ENCODE data around the gene PHLPP2. TPM values are rescaled to one million over a fixed set of nuclear protein-coding genes. Genes with fewer than 3 reads are reported as not detected.

Gene PHLPP2
- polyA plus RNA-seq, 2 donors, result 0.51 to 0.59 TPM

- no peaks in the 10 kb centered on the region for H3K27me3 ChIP-seq (ENCODE audit: control insufficient read depth in 1 of 2, insufficient read depth in 2 of 2, low read length in 2 of 2)
- peaks cover 2 to 11% of the 10 kb centered on the region in 2 donors for H3K36me3 ChIP-seq (ENCODE audit: control insufficient read depth in 2 of 2, insufficient read depth in 2 of 2, low read length in 1 of 2)
- 98 to 99% methylated on average over 2 of the region's 2 CpGs for WGBS, 2 donors
- no peak overlapping the region for H3K27ac ChIP-seq (ENCODE audit: low read depth in 2 of 2, low read length in 1 of 2)
- H3K4me1 ChIP-seq (ENCODE audit: control insufficient read depth in 2 of 2, insufficient read depth in 2 of 2, low read length in 1 of 2), result no peaks in the 10 kb centered on the region
- no peak overlapping the region for H3K4me3 ChIP-seq (ENCODE audit: low read depth in 1 of 2, low read length in 2 of 2)
- no peaks in the 10 kb centered on the region for H3K9me3 ChIP-seq (ENCODE audit: control insufficient read depth in 2 of 2, insufficient read depth in 1 of 2, low read depth in 1 of 2, low read length in 1 of 2)
Observed at GRCh38 chr16:71659471-71659870, 65.0 kb downstream of the PHLPP2 start.

- H3K4me3 ChIP-seq (ENCODE audit: low read depth in 1 of 2, low read length in 2 of 2), result no peak overlapping the region
- H3K27me3 ChIP-seq (ENCODE audit: control insufficient read depth in 1 of 2, insufficient read depth in 2 of 2, low read length in 2 of 2), result no peaks in the 10 kb centered on the region
- WGBS, 2 donors, result 83 to 85% methylated on average over 4 of the region's 4 CpGs
- no peaks in the 10 kb centered on the region for H3K9me3 ChIP-seq (ENCODE audit: control insufficient read depth in 2 of 2, insufficient read depth in 1 of 2, low read depth in 1 of 2, low read length in 1 of 2)
- H3K36me3 ChIP-seq (ENCODE audit: control insufficient read depth in 2 of 2, insufficient read depth in 2 of 2, low read length in 1 of 2), result peaks cover 5 to 9% of the 10 kb centered on the region in 2 donors
- no peak overlapping the region for H3K27ac ChIP-seq (ENCODE audit: low read depth in 2 of 2, low read length in 1 of 2)
- no peaks in the 10 kb centered on the region for H3K4me1 ChIP-seq (ENCODE audit: control insufficient read depth in 2 of 2, insufficient read depth in 2 of 2, low read length in 1 of 2)
Observed at GRCh38 chr16:71658771-71659170, 65.7 kb downstream of the PHLPP2 start.

- 94 to 96% methylated on average over 7 of the region's 7 CpGs for WGBS, 2 donors
- Histone ChIP-seq H3K36me3 (ENCODE audit: control insufficient read depth in 2 of 2, insufficient read depth in 2 of 2, low read length in 1 of 2) (peaks cover 5 to 9% of the 10 kb centered on the region in 2 donors), H3K27ac (ENCODE audit: low read depth in 2 of 2, low read length in 1 of 2) (no peak overlapping the region), H3K27me3 (ENCODE audit: control insufficient read depth in 1 of 2, insufficient read depth in 2 of 2, low read length in 2 of 2) (no peaks in the 10 kb centered on the region), H3K9me3 (ENCODE audit: control insufficient read depth in 2 of 2, insufficient read depth in 1 of 2, low read depth in 1 of 2, low read length in 1 of 2) (no peaks in the 10 kb centered on the region), H3K4me3 (ENCODE audit: low read depth in 1 of 2, low read length in 2 of 2) (no peak overlapping the region), H3K4me1 (ENCODE audit: control insufficient read depth in 2 of 2, insufficient read depth in 2 of 2, low read length in 1 of 2) (no peaks in the 10 kb centered on the region)
Observed at GRCh38 chr16:71649704-71650103, 74.8 kb downstream of the PHLPP2 start.

- Histone ChIP-seq H3K4me3 (ENCODE audit: low read depth in 1 of 2, low read length in 2 of 2) (no peak overlapping the region), H3K9me3 (ENCODE audit: control insufficient read depth in 2 of 2, insufficient read depth in 1 of 2, low read depth in 1 of 2, low read length in 1 of 2) (no peaks in the 10 kb centered on the region), H3K4me1 (ENCODE audit: control insufficient read depth in 2 of 2, insufficient read depth in 2 of 2, low read length in 1 of 2) (no peaks in the 10 kb centered on the region), H3K36me3 (ENCODE audit: control insufficient read depth in 2 of 2, insufficient read depth in 2 of 2, low read length in 1 of 2) (peaks cover 5 to 6% of the 10 kb centered on the region in 2 donors), H3K27ac (ENCODE audit: low read depth in 2 of 2, low read length in 1 of 2) (no peak overlapping the region), H3K27me3 (ENCODE audit: control insufficient read depth in 1 of 2, insufficient read depth in 2 of 2, low read length in 2 of 2) (no peaks in the 10 kb centered on the region)
- 92 to 94% methylated on average over 6 of the region's 6 CpGs for WGBS, 2 donors
Observed at GRCh38 chr16:71648921-71649320, 75.6 kb downstream of the PHLPP2 start.

- Histone ChIP-seq H3K27me3 (ENCODE audit: control insufficient read depth in 1 of 2, insufficient read depth in 2 of 2, low read length in 2 of 2) (no peaks in the 10 kb centered on the region), H3K36me3 (ENCODE audit: control insufficient read depth in 2 of 2, insufficient read depth in 2 of 2, low read length in 1 of 2) (peaks cover 5 to 6% of the 10 kb centered on the region in 2 donors), H3K27ac (ENCODE audit: low read depth in 2 of 2, low read length in 1 of 2) (no peak overlapping the region), H3K4me1 (ENCODE audit: control insufficient read depth in 2 of 2, insufficient read depth in 2 of 2, low read length in 1 of 2) (no peaks in the 10 kb centered on the region), H3K4me3 (ENCODE audit: low read depth in 1 of 2, low read length in 2 of 2) (no peak overlapping the region), H3K9me3 (ENCODE audit: control insufficient read depth in 2 of 2, insufficient read depth in 1 of 2, low read depth in 1 of 2, low read length in 1 of 2) (no peaks in the 10 kb centered on the region)
- 68 to 88% methylated on average over 2 of the region's 2 CpGs for WGBS, 2 donors
Observed at GRCh38 chr16:71648162-71648561, 76.3 kb downstream of the PHLPP2 start.

- no peaks in the 10 kb centered on the region for H3K27me3 ChIP-seq (ENCODE audit: control insufficient read depth in 1 of 2, insufficient read depth in 2 of 2, low read length in 2 of 2)
- H3K4me1 ChIP-seq (ENCODE audit: control insufficient read depth in 2 of 2, insufficient read depth in 2 of 2, low read length in 1 of 2), result no peaks in the 10 kb centered on the region
- H3K4me3 ChIP-seq (ENCODE audit: low read depth in 1 of 2, low read length in 2 of 2), result no peak overlapping the region
- peaks cover 0 to 6% of the 10 kb centered on the region in 2 donors for H3K36me3 ChIP-seq (ENCODE audit: control insufficient read depth in 2 of 2, insufficient read depth in 2 of 2, low read length in 1 of 2)
- no peaks in the 10 kb centered on the region for H3K9me3 ChIP-seq (ENCODE audit: control insufficient read depth in 2 of 2, insufficient read depth in 1 of 2, low read depth in 1 of 2, low read length in 1 of 2)
- H3K27ac ChIP-seq (ENCODE audit: low read depth in 2 of 2, low read length in 1 of 2), result no peak overlapping the region
- 69 to 78% methylated on average over 7 of the region's 7 CpGs for WGBS, 2 donors
Observed at GRCh38 chr16:71647391-71647790, 77.1 kb downstream of the PHLPP2 start.

GRCh38 chr16:71645450-71645849, 79.1 kb downstream of the PHLPP2 start:
- H3K9me3 ChIP-seq (ENCODE audit: control insufficient read depth in 2 of 2, insufficient read depth in 1 of 2, low read depth in 1 of 2, low read length in 1 of 2), result no peaks in the 10 kb centered on the region
- no peak overlapping the region for H3K4me3 ChIP-seq (ENCODE audit: low read depth in 1 of 2, low read length in 2 of 2)
- WGBS, 2 donors, result 72 to 90% methylated on average over 4 of the region's 4 CpGs
- no peaks in the 10 kb centered on the region for H3K4me1 ChIP-seq (ENCODE audit: control insufficient read depth in 2 of 2, insufficient read depth in 2 of 2, low read length in 1 of 2)
- H3K27ac ChIP-seq (ENCODE audit: low read depth in 2 of 2, low read length in 1 of 2), result no peak overlapping the region
- no peaks in the 10 kb centered on the region for H3K27me3 ChIP-seq (ENCODE audit: control insufficient read depth in 1 of 2, insufficient read depth in 2 of 2, low read length in 2 of 2)
- H3K36me3 ChIP-seq (ENCODE audit: control insufficient read depth in 2 of 2, insufficient read depth in 2 of 2, low read length in 1 of 2), result peaks cover 0 to 6% of the 10 kb centered on the region in 2 donors

GRCh38 chr16:71637398-71637797, 87.1 kb downstream of the PHLPP2 start:
- Histone ChIP-seq H3K27me3 (ENCODE audit: control insufficient read depth in 1 of 2, insufficient read depth in 2 of 2, low read length in 2 of 2) (no peaks in the 10 kb centered on the region), H3K36me3 (ENCODE audit: control insufficient read depth in 2 of 2, insufficient read depth in 2 of 2, low read length in 1 of 2) (no peaks in the 10 kb centered on the region), H3K4me1 (ENCODE audit: control insufficient read depth in 2 of 2, insufficient read depth in 2 of 2, low read length in 1 of 2) (no peaks in the 10 kb centered on the region), H3K9me3 (ENCODE audit: control insufficient read depth in 2 of 2, insufficient read depth in 1 of 2, low read depth in 1 of 2, low read length in 1 of 2) (no peaks in the 10 kb centered on the region), H3K4me3 (ENCODE audit: low read depth in 1 of 2, low read length in 2 of 2) (no peak overlapping the region), H3K27ac (ENCODE audit: low read depth in 2 of 2, low read length in 1 of 2) (no peak overlapping the region)
- WGBS, 2 donors, result 69 to 76% methylated on average over 3 of the region's 3 CpGs

- no peaks in the 10 kb centered on the region for H3K4me1 ChIP-seq (ENCODE audit: control insufficient read depth in 2 of 2, insufficient read depth in 2 of 2, low read length in 1 of 2)
Observed at GRCh38 chr16:71635632-71636031, 88.9 kb downstream of the PHLPP2 start.

GRCh38 chr16:71631776-71632175, 92.7 kb downstream of the PHLPP2 start:
- H3K4me3 ChIP-seq (ENCODE audit: low read depth in 1 of 2, low read length in 2 of 2), result no peak overlapping the region
- H3K27ac ChIP-seq (ENCODE audit: low read depth in 2 of 2, low read length in 1 of 2), result no peak overlapping the region
- H3K9me3 ChIP-seq (ENCODE audit: control insufficient read depth in 2 of 2, insufficient read depth in 1 of 2, low read depth in 1 of 2, low read length in 1 of 2), result no peaks in the 10 kb centered on the region
- 65 to 78% methylated on average over 4 of the region's 4 CpGs for WGBS, 2 donors
- H3K36me3 ChIP-seq (ENCODE audit: control insufficient read depth in 2 of 2, insufficient read depth in 2 of 2, low read length in 1 of 2), result no peaks in the 10 kb centered on the region
- H3K4me1 ChIP-seq (ENCODE audit: control insufficient read depth in 2 of 2, insufficient read depth in 2 of 2, low read length in 1 of 2), result no peaks in the 10 kb centered on the region
- no peaks in the 10 kb centered on the region for H3K27me3 ChIP-seq (ENCODE audit: control insufficient read depth in 1 of 2, insufficient read depth in 2 of 2, low read length in 2 of 2)

More at GRCh38 chr16:71635632-71636031, 88.9 kb downstream of the PHLPP2 start:
- 49 to 58% methylated on average over 2 of the region's 2 CpGs for WGBS, 2 donors
- H3K27me3 ChIP-seq (ENCODE audit: control insufficient read depth in 1 of 2, insufficient read depth in 2 of 2, low read length in 2 of 2), result no peaks in the 10 kb centered on the region
- H3K36me3 ChIP-seq (ENCODE audit: control insufficient read depth in 2 of 2, insufficient read depth in 2 of 2, low read length in 1 of 2), result no peaks in the 10 kb centered on the region
- H3K4me3 ChIP-seq (ENCODE audit: low read depth in 1 of 2, low read length in 2 of 2), result no peak overlapping the region
- H3K27ac ChIP-seq (ENCODE audit: low read depth in 2 of 2, low read length in 1 of 2), result no peak overlapping the region
- no peaks in the 10 kb centered on the region for H3K9me3 ChIP-seq (ENCODE audit: control insufficient read depth in 2 of 2, insufficient read depth in 1 of 2, low read depth in 1 of 2, low read length in 1 of 2)
